Measurements from ENCODE around the gene ABCC12. TPM values are rescaled to one million over a fixed set of nuclear protein-coding genes. Genes with fewer than 3 reads are reported as not detected.
"Not testable (repeated sequence)": the region's sequence is repeated elsewhere in the genome, so short reads cannot be mapped to it uniquely, and the experiment has no call there.

ABCC12 gene
- total and polyA plus RNA-seq, 2 donors (not counting 1 experiment from before 2014, with no cell fraction given): not detected

DNA sequence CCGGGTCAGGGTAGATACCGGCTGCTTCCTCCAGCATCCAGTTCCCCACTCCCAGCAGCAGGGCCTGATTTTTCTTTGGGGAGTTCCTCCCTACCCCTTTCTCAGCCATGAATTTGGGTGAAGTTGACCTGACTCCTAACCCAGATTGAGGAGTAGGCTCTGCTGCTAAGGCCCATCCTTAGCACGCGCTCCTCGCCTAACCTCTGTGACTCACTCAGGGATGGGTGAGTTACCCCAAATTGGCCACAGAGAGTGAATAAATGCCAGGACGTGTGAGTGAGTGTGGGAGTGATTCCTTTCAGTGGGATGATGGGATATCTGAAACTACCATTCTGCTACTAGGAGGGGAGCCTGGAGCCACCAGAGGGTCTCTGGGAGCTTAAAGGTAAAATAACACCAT is 28.9 kb upstream of the ABCC12 start:
- no peaks in the 10 kb centered on the region for H3K79me2 ChIP-seq (ENCODE audit: control insufficient read depth, insufficient read depth, low read length)
- H3K27ac ChIP-seq (ENCODE audit: insufficient read depth, low read length): no peak overlapping the region
- H3K36me3 ChIP-seq (ENCODE audit: control insufficient read depth, insufficient read depth, low read length): no peaks in the 10 kb centered on the region
- no peak for DNase-seq (ENCODE audit: low read depth in 2 of 2)
- H2AFZ ChIP-seq (ENCODE audit: low read length): no peak overlapping the region
- TF ChIP-seq, protein P1, sequence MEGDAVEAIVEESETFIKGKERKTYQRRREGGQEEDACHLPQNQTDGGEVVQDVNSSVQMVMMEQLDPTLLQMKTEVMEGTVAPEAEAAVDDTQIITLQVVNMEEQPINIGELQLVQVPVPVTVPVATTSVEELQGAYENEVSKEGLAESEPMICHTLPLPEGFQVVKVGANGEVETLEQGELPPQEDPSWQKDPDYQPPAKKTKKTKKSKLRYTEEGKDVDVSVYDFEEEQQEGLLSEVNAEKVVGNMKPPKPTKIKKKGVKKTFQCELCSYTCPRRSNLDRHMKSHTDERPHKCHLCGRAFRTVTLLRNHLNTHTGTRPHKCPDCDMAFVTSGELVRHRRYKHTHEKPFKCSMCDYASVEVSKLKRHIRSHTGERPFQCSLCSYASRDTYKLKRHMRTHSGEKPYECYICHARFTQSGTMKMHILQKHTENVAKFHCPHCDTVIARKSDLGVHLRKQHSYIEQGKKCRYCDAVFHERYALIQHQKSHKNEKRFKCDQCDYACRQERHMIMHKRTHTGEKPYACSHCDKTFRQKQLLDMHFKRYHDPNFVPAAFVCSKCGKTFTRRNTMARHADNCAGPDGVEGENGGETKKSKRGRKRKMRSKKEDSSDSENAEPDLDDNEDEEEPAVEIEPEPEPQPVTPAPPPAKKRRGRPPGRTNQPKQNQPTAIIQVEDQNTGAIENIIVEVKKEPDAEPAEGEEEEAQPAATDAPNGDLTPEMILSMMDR (conservative IDR thresholded peaks at IDR 0.05 in 1 of 2, IDR thresholded peaks at IDR 0.05 in 1 of 2; ENCODE audit: low read depth in 1 of 2, low read length in 2 of 2): no peak
- no peak for TF ChIP-seq EZH2 (IDR thresholded peaks at IDR 0.05; ENCODE audit: low read length, missing control alignments)
- H3K9ac ChIP-seq (ENCODE audit: insufficient read depth, low read length): no peak overlapping the region
- no peaks in the 10 kb centered on the region for H3K4me1 ChIP-seq (ENCODE audit: control insufficient read depth, extremely low read depth, insufficient read depth, low read length)
- no peaks in the 10 kb centered on the region for H3K9me3 ChIP-seq (ENCODE audit: control insufficient read depth, insufficient read depth, low read depth, low read length)
- H4K20me1 ChIP-seq (ENCODE audit: control insufficient read depth, extremely low read depth, insufficient read depth, low read length): no peaks in the 10 kb centered on the region
- H3K4me2 ChIP-seq (ENCODE audit: extremely low read depth, insufficient read depth, low read length): no peak overlapping the region
- H3K4me3 ChIP-seq (replicated peaks in 1 of 4; ENCODE audit: control extremely low read depth in 1 of 4, insufficient read depth in 1 of 4, low read depth in 3 of 4, low read length in 4 of 4): no peak overlapping the region
- peaks cover 4% of the 10 kb centered on the region for H3K27me3 ChIP-seq (ENCODE audit: control insufficient read depth, insufficient read depth, low read length)

DNA sequence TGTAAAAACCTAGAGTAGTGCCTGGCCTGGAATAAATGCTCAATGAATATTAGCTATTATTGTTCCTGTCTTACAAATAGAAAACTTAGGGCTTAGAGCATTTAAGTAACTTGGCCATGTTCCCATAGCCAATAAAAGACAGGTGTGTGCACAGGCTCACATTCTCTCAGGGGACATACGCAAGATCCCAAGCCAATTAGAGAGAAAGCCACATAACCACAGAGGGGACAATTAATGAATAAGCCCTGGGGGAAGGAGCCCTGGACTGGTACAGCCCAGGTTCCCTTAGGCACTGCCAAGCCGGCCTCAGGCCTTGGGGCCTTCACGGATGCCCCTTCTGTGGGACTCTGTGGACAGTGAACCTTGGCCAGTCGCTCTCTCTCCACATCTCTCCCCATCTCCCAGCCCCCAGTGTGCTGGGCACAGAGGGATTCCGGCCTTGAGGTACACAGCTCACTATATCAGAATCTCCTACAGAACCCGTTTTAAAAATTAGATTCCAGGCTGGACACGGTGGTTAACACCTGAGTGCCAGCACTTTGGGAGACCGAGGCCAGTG is 27.3 kb upstream of the ABCC12 start:
- no peak overlapping the region for H3K9ac ChIP-seq (ENCODE audit: insufficient read depth, low read length)
- no peak for DNase-seq (ENCODE audit: low read depth in 2 of 2)

DNA sequence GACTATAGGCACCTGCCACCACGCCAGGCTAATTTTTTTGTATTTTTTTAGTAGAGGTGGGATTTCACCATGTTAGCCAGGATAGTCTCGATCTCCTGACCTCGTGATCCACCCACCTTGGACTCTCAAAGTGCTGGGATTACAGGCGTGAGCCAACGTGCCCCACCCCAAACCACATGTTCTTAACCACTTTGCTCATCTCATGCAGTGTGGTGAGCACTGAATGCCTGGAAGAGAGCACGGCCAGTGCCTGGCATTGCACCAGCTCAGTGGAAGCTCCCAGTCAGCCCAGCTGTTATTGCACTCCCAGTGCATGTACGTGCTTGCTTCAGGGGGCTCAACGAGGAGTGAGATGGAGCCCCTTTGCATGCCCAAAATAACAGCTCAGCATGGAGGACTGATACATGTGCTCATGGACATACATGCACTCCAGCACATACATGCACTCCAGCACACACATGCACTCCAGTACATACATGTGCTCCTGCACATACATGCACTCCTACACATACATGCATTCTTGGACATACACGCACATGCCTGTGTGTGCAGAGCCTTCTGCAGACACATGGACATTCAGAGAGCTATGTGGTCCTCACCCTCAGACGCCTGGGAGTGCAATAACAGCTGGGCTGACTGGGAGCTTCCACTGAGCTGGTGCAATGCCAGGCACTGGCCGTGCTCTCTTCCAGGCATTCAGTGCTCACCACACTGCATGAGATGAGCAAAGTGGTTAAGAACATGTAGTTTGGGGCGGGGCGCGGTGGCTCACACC is 26.1 kb upstream of the ABCC12 start:
- not testable (repeated sequence) for H3K79me2 ChIP-seq (ENCODE audit: control insufficient read depth, insufficient read depth, low read length); H3K9ac ChIP-seq (ENCODE audit: insufficient read depth, low read length); H3K4me2 ChIP-seq (ENCODE audit: extremely low read depth, insufficient read depth, low read length); DNase-seq (ENCODE audit: low read depth in 2 of 2); H2AFZ ChIP-seq (ENCODE audit: low read length); H3K27me3 ChIP-seq (ENCODE audit: control insufficient read depth, insufficient read depth, low read length); H3K9me3 ChIP-seq (ENCODE audit: control insufficient read depth, insufficient read depth, low read depth, low read length); H3K36me3 ChIP-seq (ENCODE audit: control insufficient read depth, insufficient read depth, low read length); H3K27ac ChIP-seq (ENCODE audit: insufficient read depth, low read length); H3K4me3 ChIP-seq (replicated peaks in 1 of 4; ENCODE audit: control extremely low read depth in 1 of 4, insufficient read depth in 1 of 4, low read depth in 3 of 4, low read length in 4 of 4); H4K20me1 ChIP-seq (ENCODE audit: control insufficient read depth, extremely low read depth, insufficient read depth, low read length); H3K4me1 ChIP-seq (ENCODE audit: control insufficient read depth, extremely low read depth, insufficient read depth, low read length)

More for the DNA sequence above, 27.3 kb upstream of the ABCC12 start:
- no peaks in the 10 kb centered on the region for H3K36me3 ChIP-seq (ENCODE audit: control insufficient read depth, insufficient read depth, low read length)
- no peaks in the 10 kb centered on the region for H4K20me1 ChIP-seq (ENCODE audit: control insufficient read depth, extremely low read depth, insufficient read depth, low read length)
- no peak overlapping the region for H3K4me3 ChIP-seq (replicated peaks in 1 of 4; ENCODE audit: control extremely low read depth in 1 of 4, insufficient read depth in 1 of 4, low read depth in 3 of 4, low read length in 4 of 4)
- TF ChIP-seq EZH2 (IDR thresholded peaks at IDR 0.05; ENCODE audit: low read length, missing control alignments): no peak
- TF ChIP-seq, protein P1 (conservative IDR thresholded peaks at IDR 0.05 in 1 of 2, IDR thresholded peaks at IDR 0.05 in 1 of 2; ENCODE audit: low read depth in 1 of 2, low read length in 2 of 2): no peak
- H3K9me3 ChIP-seq (ENCODE audit: control insufficient read depth, insufficient read depth, low read depth, low read length): no peaks in the 10 kb centered on the region
- H3K4me1 ChIP-seq (ENCODE audit: control insufficient read depth, extremely low read depth, insufficient read depth, low read length): no peaks in the 10 kb centered on the region
- no peak overlapping the region for H3K4me2 ChIP-seq (ENCODE audit: extremely low read depth, insufficient read depth, low read length)
- H3K79me2 ChIP-seq (ENCODE audit: control insufficient read depth, insufficient read depth, low read length): no peaks in the 10 kb centered on the region
- H3K27ac ChIP-seq (ENCODE audit: insufficient read depth, low read length): no peak overlapping the region
- peaks cover 4% of the 10 kb centered on the region for H3K27me3 ChIP-seq (ENCODE audit: control insufficient read depth, insufficient read depth, low read length)
- no peak overlapping the region for H2AFZ ChIP-seq (ENCODE audit: low read length)
